Keratinocyte (primary cell): ENCODE measurements around the gene RAI14.

ENCODE experiments used
- EZH2 ChIP-seq: IDR thresholded peaks from one replicate; pipeline ENCODE4 v1.6.1; 2012; ENCODE audit warnings: inconsistent platforms, mild to moderate bottlenecking, low read length, moderate library complexity
- TF ChIP-seq, protein P1 (sequence below), 3 experiments: IDR thresholded peaks in 1 of 3; conservative IDR thresholded peaks in 1 of 3; optimal IDR thresholded peaks in 1 of 3; 2 replicates in 2 of 3; 3 replicates in 1 of 3; pipeline versions ENCODE3 to v1.5.1; 2011; ENCODE audit warnings: low read length in 3 of 3, mild to moderate bottlenecking in 3 of 3, moderate library complexity in 2 of 3, control low read depth in 1 of 3, inconsistent platforms in 1 of 3; ENCODE audit not compliant: insufficient read depth in 2 of 3; ENCODE audit errors: extremely low read depth in 1 of 3

DNA sequence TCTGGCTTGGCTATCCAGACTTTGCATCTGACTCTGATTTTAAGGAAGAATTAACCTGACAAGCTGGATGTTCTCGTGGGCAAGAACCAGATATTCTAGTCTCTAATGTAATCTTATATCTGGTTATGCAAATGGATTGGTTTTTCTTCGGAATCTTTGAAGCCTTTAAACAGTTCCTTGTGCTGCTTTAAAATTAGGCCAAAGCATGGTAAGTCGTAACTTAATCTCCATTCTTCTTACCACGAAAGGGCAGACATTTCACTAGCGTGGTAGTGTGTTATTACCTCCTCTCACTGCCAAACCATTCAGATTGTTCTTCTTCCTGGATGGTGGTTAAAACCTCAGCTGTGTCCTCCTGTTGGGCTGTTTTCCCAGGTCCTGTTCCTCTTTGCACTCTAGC is 148.8 kb downstream of the RAI14 start:
- TF ChIP-seq, protein P1, sequence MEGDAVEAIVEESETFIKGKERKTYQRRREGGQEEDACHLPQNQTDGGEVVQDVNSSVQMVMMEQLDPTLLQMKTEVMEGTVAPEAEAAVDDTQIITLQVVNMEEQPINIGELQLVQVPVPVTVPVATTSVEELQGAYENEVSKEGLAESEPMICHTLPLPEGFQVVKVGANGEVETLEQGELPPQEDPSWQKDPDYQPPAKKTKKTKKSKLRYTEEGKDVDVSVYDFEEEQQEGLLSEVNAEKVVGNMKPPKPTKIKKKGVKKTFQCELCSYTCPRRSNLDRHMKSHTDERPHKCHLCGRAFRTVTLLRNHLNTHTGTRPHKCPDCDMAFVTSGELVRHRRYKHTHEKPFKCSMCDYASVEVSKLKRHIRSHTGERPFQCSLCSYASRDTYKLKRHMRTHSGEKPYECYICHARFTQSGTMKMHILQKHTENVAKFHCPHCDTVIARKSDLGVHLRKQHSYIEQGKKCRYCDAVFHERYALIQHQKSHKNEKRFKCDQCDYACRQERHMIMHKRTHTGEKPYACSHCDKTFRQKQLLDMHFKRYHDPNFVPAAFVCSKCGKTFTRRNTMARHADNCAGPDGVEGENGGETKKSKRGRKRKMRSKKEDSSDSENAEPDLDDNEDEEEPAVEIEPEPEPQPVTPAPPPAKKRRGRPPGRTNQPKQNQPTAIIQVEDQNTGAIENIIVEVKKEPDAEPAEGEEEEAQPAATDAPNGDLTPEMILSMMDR (optimal IDR thresholded peaks at IDR 0.05 in 1 of 3, IDR thresholded peaks at IDR 0.05 in 1 of 3, conservative IDR thresholded peaks at IDR 0.05 in 1 of 3; ENCODE audit: extremely low read depth in 1 of 3, insufficient read depth in 2 of 3, low read length in 3 of 3): no peak
- TF ChIP-seq EZH2: no peak
